SU-DHL-6 (cell line): ENCODE data around the gene NR2E1.

Source experiments
- H2AFZ ChIP-seq: fragments of 200-600 bp; sonication (generic); 2 replicates; pipeline ENCODE4 v1.6.1; 2014; ENCODE audit warnings: low read depth, mild to moderate bottlenecking, moderate library complexity, mixed read lengths, antibody characterized with exemption, low read length; ENCODE audit not compliant: severe bottlenecking
- H3F3A ChIP-seq: fragments of 200-600 bp; shearing (Covaris generic); 2 replicates; pipeline ENCODE4 v1.6.0; 2016; ENCODE audit warnings: antibody characterized with exemption, mild to moderate bottlenecking; ENCODE audit not compliant: insufficient read depth
- H3K27ac ChIP-seq: fragments of 200-600 bp; sonication (generic); 2 replicates; pipeline ENCODE4 v1.5.1; 2016; ENCODE audit warnings: low read depth, mild to moderate bottlenecking, low read length, moderate library complexity, mixed read lengths
- H3K27me3 ChIP-seq: fragments of 200-600 bp; sonication (generic), shearing (Covaris generic); 2 replicates; pipeline ENCODE4 v1.6.0; 2014; ENCODE audit warnings: mild to moderate bottlenecking, low read length
- H3K36me3 ChIP-seq: fragments of 200-600 bp; sonication (generic); 2 replicates; pipeline ENCODE4 v1.6.1; 2014; ENCODE audit warnings: mild to moderate bottlenecking, low read length, mixed read lengths
- H3K4me2 ChIP-seq: fragments of 300-600, 200-600 bp; shearing (Covaris generic), sonication (generic); 2 replicates; pipeline ENCODE4 v1.6.0; 2014; ENCODE audit warnings: low read length, low read depth, mild to moderate bottlenecking; ENCODE audit not compliant: poor library complexity, severe bottlenecking
- H3K4me3 ChIP-seq: fragments of 200-600 bp; sonication (generic); 2 replicates; pipeline ENCODE4 v1.5.1; 2014; ENCODE audit warnings: antibody characterized with exemption, low read length, mild to moderate bottlenecking, mixed read lengths; ENCODE audit not compliant: insufficient read depth, poor library complexity, severe bottlenecking
- H3K79me2 ChIP-seq: fragments of 200-600 bp; sonication (generic); 2 replicates; pipeline ENCODE4 v1.6.1; 2014; ENCODE audit warnings: mild to moderate bottlenecking, low read length, moderate library complexity; ENCODE audit not compliant: insufficient read depth
- H3K9ac ChIP-seq: fragments of 200-600 bp; sonication (generic); 2 replicates; pipeline ENCODE4 v1.7.0; 2014; ENCODE audit warnings: mild to moderate bottlenecking, low read length
- H3K9me2 ChIP-seq: fragments of 200-600 bp; sonication (generic); replicated peaks from 2 replicates; pipeline ENCODE4 v1.6.1; 2014; ENCODE audit warnings: low read length; ENCODE audit not compliant: insufficient read depth
- H3K9me3 ChIP-seq: fragments of 200-600 bp; sonication (generic); 2 replicates; pipeline ENCODE4 v1.6.1; 2014; ENCODE audit warnings: low read length, mixed read lengths; ENCODE audit not compliant: insufficient read depth
- H4K20me1 ChIP-seq: fragments of 200-600 bp; sonication (generic); 2 replicates; pipeline ENCODE4 v1.6.1; 2014; ENCODE audit warnings: low read depth, mild to moderate bottlenecking, antibody characterized with exemption, low read length, moderate library complexity, mixed read lengths
- EZH2phosphoT487 ChIP-seq: fragments of 200-600 bp; sonication (generic), shearing (Covaris generic); conservative IDR thresholded peaks from 2 replicates; pipeline ENCODE4 v1.6.1; 2018; ENCODE audit warnings: mild to moderate bottlenecking, antibody characterized with exemption, low read length, moderate library complexity, mixed read lengths
- TF ChIP-seq, protein P1 (sequence below): fragments of 200-600 bp; sonication (generic); IDR thresholded peaks from one replicate; pipeline ENCODE4 v1.5.1; 2017; ENCODE audit warnings: antibody characterized with exemption, mild to moderate bottlenecking, low read length, moderate library complexity; ENCODE audit not compliant: insufficient read depth, poor library complexity, severe bottlenecking

NR2E1 gene

DNA sequence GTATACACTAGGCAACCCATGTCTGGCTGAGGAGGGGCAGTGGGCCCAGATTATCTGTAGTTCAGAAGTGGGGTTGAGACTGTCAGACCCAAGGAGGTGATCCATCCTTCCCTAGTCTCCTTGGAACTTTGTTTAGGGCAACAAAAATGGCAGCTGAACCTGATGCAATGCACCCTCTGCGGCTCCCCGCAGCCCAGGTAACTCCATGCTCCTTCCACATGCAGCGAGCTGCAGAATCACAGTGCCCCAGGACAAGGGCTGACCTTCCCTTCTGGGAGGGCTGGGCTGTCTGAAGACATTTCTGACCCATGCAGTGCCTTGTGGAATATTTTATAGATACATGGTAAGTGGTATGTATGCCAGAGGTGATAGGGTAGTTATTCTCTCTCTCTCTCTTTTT is 29.4 kb downstream of the NR2E1 start:
- no peaks in the 10 kb centered on the region for H4K20me1 ChIP-seq
- H3K9ac ChIP-seq = no peak overlapping the region
- H3F3A ChIP-seq = no peaks in the 10 kb centered on the region
- no peak overlapping the region for H3K4me3 ChIP-seq
- no peak overlapping the region for H2AFZ ChIP-seq
- no peaks in the 10 kb centered on the region for H3K9me3 ChIP-seq
- no peak overlapping the region for H3K27ac ChIP-seq
- no peaks in the 10 kb centered on the region for H3K27me3 ChIP-seq
- H3K79me2 ChIP-seq = no peaks in the 10 kb centered on the region
- H3K36me3 ChIP-seq = no peaks in the 10 kb centered on the region
- no peak overlapping the region for H3K4me2 ChIP-seq
- H3K9me2 ChIP-seq = no peaks in the 10 kb centered on the region
- no peak for TF ChIP-seq EZH2phosphoT487
- TF ChIP-seq, protein P1, sequence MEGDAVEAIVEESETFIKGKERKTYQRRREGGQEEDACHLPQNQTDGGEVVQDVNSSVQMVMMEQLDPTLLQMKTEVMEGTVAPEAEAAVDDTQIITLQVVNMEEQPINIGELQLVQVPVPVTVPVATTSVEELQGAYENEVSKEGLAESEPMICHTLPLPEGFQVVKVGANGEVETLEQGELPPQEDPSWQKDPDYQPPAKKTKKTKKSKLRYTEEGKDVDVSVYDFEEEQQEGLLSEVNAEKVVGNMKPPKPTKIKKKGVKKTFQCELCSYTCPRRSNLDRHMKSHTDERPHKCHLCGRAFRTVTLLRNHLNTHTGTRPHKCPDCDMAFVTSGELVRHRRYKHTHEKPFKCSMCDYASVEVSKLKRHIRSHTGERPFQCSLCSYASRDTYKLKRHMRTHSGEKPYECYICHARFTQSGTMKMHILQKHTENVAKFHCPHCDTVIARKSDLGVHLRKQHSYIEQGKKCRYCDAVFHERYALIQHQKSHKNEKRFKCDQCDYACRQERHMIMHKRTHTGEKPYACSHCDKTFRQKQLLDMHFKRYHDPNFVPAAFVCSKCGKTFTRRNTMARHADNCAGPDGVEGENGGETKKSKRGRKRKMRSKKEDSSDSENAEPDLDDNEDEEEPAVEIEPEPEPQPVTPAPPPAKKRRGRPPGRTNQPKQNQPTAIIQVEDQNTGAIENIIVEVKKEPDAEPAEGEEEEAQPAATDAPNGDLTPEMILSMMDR = no peak

GRCh38 chr6:108198761-108199498 is 33.1 kb downstream of the NR2E1 start:
- Histone ChIP-seq H3K9me3 (no peaks in the 10 kb centered on the region), H3K4me3 (no peak overlapping the region), H3F3A (no peaks in the 10 kb centered on the region), H4K20me1 (no peaks in the 10 kb centered on the region), H3K9me2 (no peaks in the 10 kb centered on the region), H3K9ac (no peak overlapping the region), H3K27me3 (no peaks in the 10 kb centered on the region), H3K36me3 (no peaks in the 10 kb centered on the region), H3K27ac (no peak overlapping the region), H3K79me2 (no peaks in the 10 kb centered on the region), H2AFZ (no peak overlapping the region), H3K4me2 (no peak overlapping the region)
- TF ChIP-seq, protein P1 = no peak
- no peak for TF ChIP-seq EZH2phosphoT487

DNA sequence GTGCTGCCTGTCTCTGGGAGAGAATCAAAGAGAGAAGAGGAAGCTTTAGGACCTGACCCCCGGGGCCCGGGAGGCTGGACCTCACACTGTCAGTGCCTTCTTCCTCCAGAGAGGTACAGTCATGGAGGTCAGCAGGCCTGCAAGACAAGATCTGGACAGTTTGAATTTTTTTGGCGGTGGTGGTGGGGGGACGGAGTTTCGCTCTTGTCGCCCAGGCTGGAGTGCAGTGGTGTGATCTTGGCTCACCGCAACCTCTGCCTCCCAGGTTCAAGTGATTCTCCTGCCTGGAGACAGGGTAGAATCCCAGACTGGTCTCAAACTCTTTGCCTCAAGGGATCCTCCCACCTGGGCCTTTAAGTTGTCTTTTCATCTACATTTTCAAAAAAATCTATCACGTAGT is 34.4 kb downstream of the NR2E1 start:
- no peaks in the 10 kb centered on the region for H4K20me1 ChIP-seq
- no peaks in the 10 kb centered on the region for H3K36me3 ChIP-seq
- H3K9ac ChIP-seq = no peak overlapping the region
- H3K4me2 ChIP-seq = no peak overlapping the region
- TF ChIP-seq EZH2phosphoT487 = no peak
- TF ChIP-seq, protein P1 = no peak
- no peak overlapping the region for H3K4me3 ChIP-seq
- H3K9me3 ChIP-seq = no peaks in the 10 kb centered on the region
- H2AFZ ChIP-seq = no peak overlapping the region
- H3K27ac ChIP-seq = no peak overlapping the region
- no peaks in the 10 kb centered on the region for H3F3A ChIP-seq
- H3K9me2 ChIP-seq = no peaks in the 10 kb centered on the region
- no peaks in the 10 kb centered on the region for H3K27me3 ChIP-seq
- H3K79me2 ChIP-seq = no peaks in the 10 kb centered on the region
